Loucy (cell line): ENCODE results near the gene TGFBR3.

Experiments
- CTCF ChIP-seq: fragments of 200-600 bp; sonication (generic); conservative IDR thresholded peaks from 2 replicates; pipeline ENCODE4 v1.5.1; 2014; ENCODE audit warnings: mild to moderate bottlenecking, antibody characterized with exemption, low read length
- EZH2phosphoT487 ChIP-seq: fragments of 200-600 bp; IDR thresholded peaks from 2 replicates; pipeline ENCODE4 v1.6.1; 2018; ENCODE audit warnings: antibody characterized with exemption, mild to moderate bottlenecking, moderate library complexity, borderline replicate concordance

- TF ChIP-seq EZH2phosphoT487, result no peak
- no peak for TF ChIP-seq CTCF
Measured at GRCh38 chr1:91844862-91845528, 41.0 kb downstream of the TGFBR3 start.
